Measurements from ENCODE around the gene EQTN.

The EQTN gene

DNA sequence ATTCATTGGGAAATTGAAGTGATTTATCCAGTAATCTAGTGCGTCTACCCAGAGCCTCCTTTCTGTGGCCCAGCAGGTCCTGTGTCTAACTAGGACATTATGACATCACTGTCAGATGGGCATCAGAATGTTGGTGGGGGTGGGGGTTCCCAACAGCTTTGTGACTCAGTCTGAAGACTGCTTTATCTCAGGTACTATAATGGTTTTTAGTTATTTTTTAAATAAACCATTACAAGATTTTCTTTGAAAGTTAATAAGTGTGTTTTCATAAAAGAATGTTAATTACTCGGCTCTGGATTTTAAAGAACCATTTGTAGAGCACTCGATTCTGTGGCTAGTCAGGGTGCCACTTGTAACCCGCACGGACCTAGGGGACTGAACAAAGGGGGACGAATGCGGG, at the start of gene EQTN:
Gene EQTN (minus strand): TSS at position 101 of the 400 bp plus-strand sequence. CDS start 95 bp downstream, at position 6.
- Histone ChIP-seq H4K20me1 (ENCODE audit: insufficient read depth, low read length) (no peaks in the 10 kb centered on the region), H3K27ac (ENCODE audit: low read length) (no peak within 1 kb of the TSS), H3K4me3 (ENCODE audit: low read length) (no peak within 1 kb of the TSS), H3K36me3 (replicated peaks; ENCODE audit: insufficient read depth, low read length) (no peaks in the 10 kb centered on the region), H3K4me1 (ENCODE audit: low read length) (no peaks in the 10 kb centered on the region), H3K79me2 (ENCODE audit: low read length) (no peaks in the 10 kb centered on the region), H2AFZ (ENCODE audit: low read length) (no peak within 1 kb of the TSS), H3K27me3 (replicated peaks; ENCODE audit: insufficient read depth, low read length) (no peaks in the 10 kb centered on the region), H3F3A (ENCODE audit: insufficient read depth, low read length) (no peaks in the 10 kb centered on the region), H3K4me2 (ENCODE audit: low read depth, low read length) (no peak within 1 kb of the TSS), H3K9me3 (replicated peaks; ENCODE audit: insufficient read depth, low read length) (no peaks in the 10 kb centered on the region), H3K9me2 (replicated peaks; ENCODE audit: insufficient read depth, low read length) (no peaks in the 10 kb centered on the region), H3K9ac (ENCODE audit: low read length) (no peak within 1 kb of the TSS)
- TF ChIP-seq, protein P1, sequence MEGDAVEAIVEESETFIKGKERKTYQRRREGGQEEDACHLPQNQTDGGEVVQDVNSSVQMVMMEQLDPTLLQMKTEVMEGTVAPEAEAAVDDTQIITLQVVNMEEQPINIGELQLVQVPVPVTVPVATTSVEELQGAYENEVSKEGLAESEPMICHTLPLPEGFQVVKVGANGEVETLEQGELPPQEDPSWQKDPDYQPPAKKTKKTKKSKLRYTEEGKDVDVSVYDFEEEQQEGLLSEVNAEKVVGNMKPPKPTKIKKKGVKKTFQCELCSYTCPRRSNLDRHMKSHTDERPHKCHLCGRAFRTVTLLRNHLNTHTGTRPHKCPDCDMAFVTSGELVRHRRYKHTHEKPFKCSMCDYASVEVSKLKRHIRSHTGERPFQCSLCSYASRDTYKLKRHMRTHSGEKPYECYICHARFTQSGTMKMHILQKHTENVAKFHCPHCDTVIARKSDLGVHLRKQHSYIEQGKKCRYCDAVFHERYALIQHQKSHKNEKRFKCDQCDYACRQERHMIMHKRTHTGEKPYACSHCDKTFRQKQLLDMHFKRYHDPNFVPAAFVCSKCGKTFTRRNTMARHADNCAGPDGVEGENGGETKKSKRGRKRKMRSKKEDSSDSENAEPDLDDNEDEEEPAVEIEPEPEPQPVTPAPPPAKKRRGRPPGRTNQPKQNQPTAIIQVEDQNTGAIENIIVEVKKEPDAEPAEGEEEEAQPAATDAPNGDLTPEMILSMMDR (IDR thresholded peaks at IDR 0.05; ENCODE audit: low read length): no peak
- no peak for TF ChIP-seq EZH2 (optimal IDR thresholded peaks at IDR 0.05; ENCODE audit: low read depth, low read length)
- TF ChIP-seq EZH2phosphoT487 (IDR thresholded peaks at IDR 0.05; ENCODE audit: low read length): no peak
- no peak for DNase-seq

DNA sequence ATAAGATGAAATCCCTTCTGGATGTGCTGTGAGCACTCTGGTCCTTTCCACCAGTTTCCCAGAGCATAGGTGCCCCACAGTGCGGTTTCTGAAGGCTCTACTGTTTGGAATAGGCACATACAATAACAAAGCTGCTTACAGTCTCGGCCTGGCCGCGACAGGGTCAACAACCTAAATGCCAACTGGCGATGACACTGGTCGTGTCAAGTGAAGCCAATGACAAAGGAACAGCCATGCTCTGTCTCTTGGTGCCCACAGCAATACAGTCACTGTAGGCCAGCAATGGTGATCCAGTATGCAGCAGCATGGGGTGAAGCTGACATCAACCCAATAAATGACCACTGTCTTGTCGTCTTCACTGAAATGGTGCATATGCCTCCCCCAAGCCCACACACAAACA, 47.8 kb upstream of the EQTN start:
- Histone ChIP-seq H4K20me1 (ENCODE audit: insufficient read depth, low read length) (no peaks in the 10 kb centered on the region), H3K36me3 (replicated peaks; ENCODE audit: insufficient read depth, low read length) (no peaks in the 10 kb centered on the region), H3K4me2 (ENCODE audit: low read depth, low read length) (no peak overlapping the region), H3K27ac (ENCODE audit: low read length) (no peak overlapping the region), H3K4me3 (ENCODE audit: low read length) (no peak overlapping the region), H3K27me3 (replicated peaks; ENCODE audit: insufficient read depth, low read length) (no peaks in the 10 kb centered on the region), H3F3A (ENCODE audit: insufficient read depth, low read length) (no peaks in the 10 kb centered on the region), H3K9me2 (replicated peaks; ENCODE audit: insufficient read depth, low read length) (no peaks in the 10 kb centered on the region), H3K79me2 (ENCODE audit: low read length) (no peaks in the 10 kb centered on the region), H3K4me1 (ENCODE audit: low read length) (no peaks in the 10 kb centered on the region), H3K9me3 (replicated peaks; ENCODE audit: insufficient read depth, low read length) (no peaks in the 10 kb centered on the region), H2AFZ (ENCODE audit: low read length) (no peak overlapping the region), H3K9ac (ENCODE audit: low read length) (no peak overlapping the region)
- no peak for DNase-seq
- TF ChIP-seq, protein P1 (IDR thresholded peaks at IDR 0.05; ENCODE audit: low read length): no peak
- TF ChIP-seq EZH2phosphoT487 (IDR thresholded peaks at IDR 0.05; ENCODE audit: low read length) (no peak), EZH2 (optimal IDR thresholded peaks at IDR 0.05; ENCODE audit: low read depth, low read length) (no peak)

DNA sequence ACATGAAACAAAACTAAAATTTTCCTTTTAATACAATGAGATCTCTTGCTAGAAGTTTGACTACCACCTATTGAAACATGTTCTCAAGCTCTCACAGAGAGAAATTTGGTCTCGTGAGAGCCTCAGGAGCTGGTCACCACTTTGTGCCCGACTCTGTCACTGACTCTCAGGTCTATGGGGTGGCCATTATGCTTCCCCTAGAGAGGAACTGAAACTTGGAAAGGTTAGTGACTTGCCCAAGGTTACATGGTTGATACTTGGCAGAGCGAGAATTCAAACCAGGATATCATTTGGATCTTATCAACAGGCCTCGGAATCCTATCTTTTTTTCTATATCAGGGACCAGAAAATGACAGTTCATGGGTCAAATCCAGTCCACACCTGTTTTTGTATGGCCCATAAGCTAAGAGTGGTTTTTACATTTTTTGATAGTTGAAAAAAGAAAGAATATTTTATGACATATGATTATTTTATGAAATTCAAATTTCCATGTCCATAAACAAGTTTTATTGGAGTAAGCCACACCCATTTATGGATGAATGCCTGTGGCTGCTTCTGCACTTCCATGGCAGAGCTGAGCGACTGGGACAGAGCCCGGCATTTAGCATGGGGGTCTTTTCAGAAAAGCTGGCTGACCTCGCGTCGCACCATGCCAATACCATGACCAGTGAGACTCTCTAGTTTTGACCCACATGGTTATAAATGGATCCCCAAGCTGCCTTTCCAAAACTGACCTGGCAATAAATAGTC, 44.8 kb upstream of the EQTN start:
- Histone ChIP-seq H3K9me3 (replicated peaks; ENCODE audit: insufficient read depth, low read length) (no peaks in the 10 kb centered on the region), H3K4me2 (ENCODE audit: low read depth, low read length) (no peak overlapping the region), H3K4me3 (ENCODE audit: low read length) (no peak overlapping the region), H3F3A (ENCODE audit: insufficient read depth, low read length) (no peaks in the 10 kb centered on the region), H3K79me2 (ENCODE audit: low read length) (no peaks in the 10 kb centered on the region), H2AFZ (ENCODE audit: low read length) (no peak overlapping the region), H3K27me3 (replicated peaks; ENCODE audit: insufficient read depth, low read length) (no peaks in the 10 kb centered on the region), H3K36me3 (replicated peaks; ENCODE audit: insufficient read depth, low read length) (no peaks in the 10 kb centered on the region), H3K4me1 (ENCODE audit: low read length) (no peaks in the 10 kb centered on the region), H3K9me2 (replicated peaks; ENCODE audit: insufficient read depth, low read length) (no peaks in the 10 kb centered on the region), H3K9ac (ENCODE audit: low read length) (no peak overlapping the region), H4K20me1 (ENCODE audit: insufficient read depth, low read length) (no peaks in the 10 kb centered on the region), H3K27ac (ENCODE audit: low read length) (no peak overlapping the region)
- TF ChIP-seq, protein P1 (IDR thresholded peaks at IDR 0.05; ENCODE audit: low read length): no peak
- TF ChIP-seq EZH2 (optimal IDR thresholded peaks at IDR 0.05; ENCODE audit: low read depth, low read length) (no peak), EZH2phosphoT487 (IDR thresholded peaks at IDR 0.05; ENCODE audit: low read length) (no peak)
- DNase-seq: no peak

Data from MM.1S (cell line).